Endothelial cell of umbilical vein (primary cell): ENCODE results near the gene MAP1LC3C. TPM values are rescaled to one million over a fixed set of nuclear protein-coding genes. Genes with fewer than 3 reads are reported as not detected.

Experiments
- BruUV-seq: library from RNA; stranded (reverse); fragments of 400-500 nt; replicated peaks from 2 replicates; lab custom pipeline; 2021; lab: Mats Ljungman, UMichigan
- CTCF ChIA-PET: fragments of 300-600, 350-600 bp; sonication (Branson Sonifier 250); formaldehyde crosslinking; loops from one replicate; lab custom pipeline; 2021; ENCODE audit warnings: antibody characterized with exemption, inconsistent platforms; lab: Charles Lee
- POLR2A ChIA-PET: fragments of 300-600, 350-600 bp; sonication (Branson Sonifier 250); formaldehyde crosslinking; loops from one replicate; lab custom pipeline; 2021; ENCODE audit warnings: antibody characterized with exemption, inconsistent platforms; lab: Charles Lee
- DNase-seq: peaks from one replicate; pipeline ENCODE4 v3.0.0-alpha.2; 2011; ENCODE audit warnings: low read depth, low spot score
- FAIRE-seq: peaks from 2 replicates; lab custom pipeline; 2011; peaks lifted over from hg19 to GRCh38; lab: Jason Lieb, UNC
- H2AFZ ChIP-seq: 2 replicates; pipeline ENCODE4 v1.6.0; 2012; ENCODE audit warnings: low read depth, low read length, control low read depth, inconsistent platforms
- H3K27ac ChIP-seq: 2 replicates; pipeline ENCODE4 v1.5.1; 2011; ENCODE audit warnings: low read depth, mild to moderate bottlenecking, control low read depth, low read length, moderate library complexity; ENCODE audit not compliant: insufficient read depth
- H3K27me3 ChIP-seq, 2 experiments: 2 replicates each; pipeline versions ENCODE4 v1.6.0 to v1.6.1; 2011; ENCODE audit warnings: low read length in 2 of 2, mixed read lengths in 1 of 2; ENCODE audit not compliant: control insufficient read depth in 2 of 2, insufficient read depth in 2 of 2
- H3K36me3 ChIP-seq, 2 experiments: 2 replicates in 1 of 2; 3 replicates in 1 of 2; pipeline ENCODE4 v1.5.1; 2011; ENCODE audit warnings: low read length in 2 of 2, mild to moderate bottlenecking in 1 of 2, moderate library complexity in 1 of 2; ENCODE audit not compliant: control insufficient read depth in 2 of 2, insufficient read depth in 2 of 2; ENCODE audit errors: extremely low read depth in 1 of 2
- H3K4me1 ChIP-seq: 3 replicates; pipeline ENCODE4 v1.5.1; 2011; ENCODE audit warnings: mild to moderate bottlenecking, low read length; ENCODE audit not compliant: control insufficient read depth, insufficient read depth; ENCODE audit errors: extremely low read depth
- H3K4me2 ChIP-seq: 2 replicates; pipeline ENCODE4 v1.6.1; 2011; ENCODE audit warnings: low read length, control low read depth, mixed read lengths; ENCODE audit not compliant: insufficient read depth
- H3K4me3 ChIP-seq, 3 experiments: fragments of 200-600 bp in 1 of 3; sonication (generic), shearing (Covaris generic) in 1 of 3; replicated peaks in 1 of 3; 2 replicates each; pipeline ENCODE4 v1.5.1; 2011 to 2016; ENCODE audit warnings: control low read depth in 3 of 3, low read length in 3 of 3, mild to moderate bottlenecking in 2 of 3, inconsistent platforms in 1 of 3, low read depth in 1 of 3, moderate library complexity in 1 of 3; ENCODE audit not compliant: insufficient read depth in 1 of 3
- H3K79me2 ChIP-seq: 2 replicates; pipeline ENCODE4 v1.6.0; 2012; ENCODE audit warnings: low read length, inconsistent platforms; ENCODE audit not compliant: control insufficient read depth, insufficient read depth
- H3K9ac ChIP-seq: replicated peaks from 2 replicates; pipeline ENCODE3; 2011; ENCODE audit warnings: low read length, control low read depth; ENCODE audit not compliant: insufficient read depth; ENCODE audit errors: extremely low read depth
- H3K9me1 ChIP-seq: replicated peaks from 3 replicates; pipeline ENCODE4 v1.6.0; 2011; ENCODE audit warnings: mild to moderate bottlenecking, low read length; ENCODE audit not compliant: control insufficient read depth, insufficient read depth; ENCODE audit errors: extremely low read depth
- H3K9me3 ChIP-seq: replicated peaks from 2 replicates; pipeline ENCODE4 v1.5.1; 2012; ENCODE audit warnings: low read length, inconsistent platforms; ENCODE audit not compliant: control insufficient read depth, insufficient read depth
- H4K20me1 ChIP-seq: replicated peaks from 2 replicates; pipeline ENCODE3; 2011; ENCODE audit warnings: mild to moderate bottlenecking, low read length; ENCODE audit not compliant: control insufficient read depth, insufficient read depth; ENCODE audit errors: extremely low read depth
- EZH2 ChIP-seq: IDR thresholded peaks from 2 replicates; pipeline ENCODE4 v1.6.1; 2012; ENCODE audit warnings: borderline replicate concordance, low read depth, mild to moderate bottlenecking, moderate library complexity, low read length, inconsistent platforms; ENCODE audit not compliant: severe bottlenecking
- FOS ChIP-seq: IDR thresholded peaks from 2 replicates; pipeline ENCODE4 v1.6.1; 2011; ENCODE audit warnings: mild to moderate bottlenecking, low read length, moderate library complexity, borderline replicate concordance; ENCODE audit not compliant: insufficient read depth
- MYC ChIP-seq: IDR thresholded peaks from one replicate; pipeline ENCODE4 v1.6.1; 2011; ENCODE audit warnings: mild to moderate bottlenecking, low read depth, low read length
- POLR2A ChIP-seq: IDR thresholded peaks from 2 replicates; pipeline ENCODE4 v1.6.1; 2012; ENCODE audit warnings: low read depth, mild to moderate bottlenecking, control low read depth, low read length
- POLR2AphosphoS5 ChIP-seq: IDR thresholded peaks from 2 replicates; pipeline ENCODE4 v1.6.1; 2012; ENCODE audit warnings: low read depth, mild to moderate bottlenecking, control low read depth, low read length, moderate library complexity; ENCODE audit not compliant: insufficient read depth
- dilution Hi-C: fragments of 300-500 bp; cut with MboI; formaldehyde crosslinking; loops from one replicate; pipeline ENCODE4 v1.15.0; 2019; ENCODE audit warnings: low sequenced_read_pairs; ENCODE audit not compliant: extremely low pct_ligation_motif_present
- intact Hi-C: fragments of 100-400 bp; cut with micrococcal nuclease; formaldehyde crosslinking; loops from one replicate; pipeline ENCODE4 v1.10.0; 2022
- polyA plus RNA-seq, 4 experiments: library from polyadenylated mRNA; depleted of rRNA in 3 of 4; stranded (reverse) in 3 of 4; unstranded in 1 of 4; fragments of >200 nt; gene quantifications; 2 replicates each; pipeline versions ENCODE4 v1.2.1 to v1.2.3, GENCODE V29; 2011 to 2012; ENCODE audit warnings: missing spikeins in 1 of 4
- total RNA-seq: library from RNA; stranded (reverse); gene quantifications from 2 replicates; pipeline ENCODE4 v1.2.3, GENCODE V29; 2021
- TF ChIP-seq, protein P1 (sequence below), 2 donors: IDR thresholded peaks; 1 replicate in 1 of 2; 2 replicates in 1 of 2; pipeline ENCODE4 v1.5.1; 2011; ENCODE audit warnings: low read length in 2 of 2, mild to moderate bottlenecking in 2 of 2, moderate library complexity in 2 of 2, control low read depth in 1 of 2, inconsistent platforms in 1 of 2, low read depth in 1 of 2; ENCODE audit not compliant: insufficient read depth in 1 of 2; ENCODE audit errors: extremely low read depth in 1 of 2
- TF ChIP-seq, protein P2 (sequence below): IDR thresholded peaks from 2 replicates; pipeline ENCODE4 v1.6.1; 2011; ENCODE audit not compliant: insufficient read depth, insufficient read length

The MAP1LC3C gene
- total and polyA plus RNA-seq, 2 donors (not counting 3 experiments of a cell fraction or from before 2014, with no cell fraction given), result not detected

- POLR2A ChIA-PET, result no interaction called here
- intact Hi-C loops, result no loop called here
Measured at GRCh38 chr1:242002072-242002471, 3.2 kb upstream of the MAP1LC3C start.

More at GRCh38 chr1:242002072-242002471, 3.2 kb upstream of the MAP1LC3C start:
- Histone ChIP-seq H3K27ac (no peak overlapping the region), H3K79me2 (no peaks in the 10 kb centered on the region), H3K4me1 (peaks cover 4% of the 10 kb centered on the region), H3K9ac (no peak overlapping the region), H3K9me1 (no peaks in the 10 kb centered on the region), H3K9me3 (no peaks in the 10 kb centered on the region), H2AFZ (no peak overlapping the region), H3K4me3 (no peak overlapping the region), H3K4me2 (no peak overlapping the region), H3K36me3 (no peaks in the 10 kb centered on the region), H4K20me1 (no peaks in the 10 kb centered on the region), H3K27me3 (no peaks in the 10 kb centered on the region)
- TF ChIP-seq, protein P1, sequence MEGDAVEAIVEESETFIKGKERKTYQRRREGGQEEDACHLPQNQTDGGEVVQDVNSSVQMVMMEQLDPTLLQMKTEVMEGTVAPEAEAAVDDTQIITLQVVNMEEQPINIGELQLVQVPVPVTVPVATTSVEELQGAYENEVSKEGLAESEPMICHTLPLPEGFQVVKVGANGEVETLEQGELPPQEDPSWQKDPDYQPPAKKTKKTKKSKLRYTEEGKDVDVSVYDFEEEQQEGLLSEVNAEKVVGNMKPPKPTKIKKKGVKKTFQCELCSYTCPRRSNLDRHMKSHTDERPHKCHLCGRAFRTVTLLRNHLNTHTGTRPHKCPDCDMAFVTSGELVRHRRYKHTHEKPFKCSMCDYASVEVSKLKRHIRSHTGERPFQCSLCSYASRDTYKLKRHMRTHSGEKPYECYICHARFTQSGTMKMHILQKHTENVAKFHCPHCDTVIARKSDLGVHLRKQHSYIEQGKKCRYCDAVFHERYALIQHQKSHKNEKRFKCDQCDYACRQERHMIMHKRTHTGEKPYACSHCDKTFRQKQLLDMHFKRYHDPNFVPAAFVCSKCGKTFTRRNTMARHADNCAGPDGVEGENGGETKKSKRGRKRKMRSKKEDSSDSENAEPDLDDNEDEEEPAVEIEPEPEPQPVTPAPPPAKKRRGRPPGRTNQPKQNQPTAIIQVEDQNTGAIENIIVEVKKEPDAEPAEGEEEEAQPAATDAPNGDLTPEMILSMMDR (IDR thresholded peaks at IDR 0.05; ENCODE audit: extremely low read depth in 1 of 2, insufficient read depth in 1 of 2, low read depth in 1 of 2, low read length in 2 of 2), result no peak
- TF ChIP-seq FOS (no peak), POLR2AphosphoS5 (no peak), POLR2A (no peak), MYC (no peak), EZH2 (no peak)
- TF ChIP-seq, protein P2, sequence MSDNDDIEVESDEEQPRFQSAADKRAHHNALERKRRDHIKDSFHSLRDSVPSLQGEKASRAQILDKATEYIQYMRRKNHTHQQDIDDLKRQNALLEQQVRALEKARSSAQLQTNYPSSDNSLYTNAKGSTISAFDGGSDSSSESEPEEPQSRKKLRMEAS, result no peak
- FAIRE-seq (no peak), DNase-seq (no peak)
- no TSS peak for BruUV-seq
- dilution Hi-C loops, result no loop called here
- CTCF ChIA-PET, result no interaction called here
